ENCODE data around the gene TSEN34. TPM values are rescaled to one million over a fixed set of nuclear protein-coding genes. Genes with fewer than 3 reads are reported as not detected.
A peak's percentile ranks its signal among the peaks of the same experiment; 100 is the strongest.

Gene TSEN34
- 10 to 100 TPM; 36.7 to 37.0 TPM for total RNA-seq

DNA sequence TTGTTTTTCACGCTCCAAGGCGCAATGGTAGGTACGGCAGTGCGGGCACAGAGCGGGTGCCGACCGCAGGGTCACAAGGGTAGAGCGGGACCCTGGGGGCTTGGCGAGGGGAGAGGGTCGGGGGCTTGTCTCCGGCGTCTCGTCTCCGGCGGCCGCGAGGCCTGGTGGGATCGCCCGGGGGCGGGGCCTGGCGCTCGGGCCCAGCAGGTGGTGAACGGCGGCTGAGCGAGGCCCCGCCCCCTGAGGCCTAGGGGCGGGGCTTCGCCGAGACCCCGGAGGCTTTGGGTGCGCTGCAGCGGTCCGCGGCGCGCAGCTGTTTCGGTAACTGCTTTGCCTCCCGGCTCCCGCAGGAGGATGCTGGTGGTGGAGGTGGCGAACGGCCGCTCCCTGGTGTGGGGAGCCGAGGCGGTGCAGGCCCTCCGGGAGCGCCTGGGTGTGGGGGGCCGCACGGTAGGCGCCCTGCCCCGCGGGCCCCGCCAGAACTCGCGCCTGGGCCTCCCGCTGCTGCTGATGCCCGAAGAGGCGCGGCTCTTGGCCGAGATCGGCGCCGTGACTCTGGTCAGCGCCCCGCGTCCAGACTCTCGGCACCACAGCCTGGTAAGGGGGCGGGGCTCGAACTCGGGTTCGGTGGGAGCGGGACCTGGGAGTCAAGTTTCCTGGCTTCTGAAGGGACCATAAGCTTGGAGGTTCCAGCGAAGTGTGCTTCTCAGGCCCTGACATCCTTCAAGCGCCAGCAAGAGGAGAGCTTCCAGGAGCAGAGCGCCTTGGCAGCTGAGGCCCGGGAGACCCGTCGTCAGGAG, at the start of gene TSEN34:
Gene TSEN34 (plus strand): TSS at position 298 of the 800 bp plus-strand sequence. CDS start 57 bp downstream, at position 355.
- Histone ChIP-seq H3K36me3 (peaks cover 15% of the 10 kb centered on the region), H3K4me1 (peaks cover 0 to 24% of the 10 kb centered on the region in 2 donors), H3K9me3 (no peaks in the 10 kb centered on the region), H3K27ac (peak within 1 kb of the TSS; percentile 96 to 97), H3K27me3 (no peaks in the 10 kb centered on the region), H3K4me3 (peak within 1 kb of the TSS; percentile 63 to 94)
- DNase-seq (ENCODE audit: low spot score), result no peak
- TF ChIP-seq, protein P1, sequence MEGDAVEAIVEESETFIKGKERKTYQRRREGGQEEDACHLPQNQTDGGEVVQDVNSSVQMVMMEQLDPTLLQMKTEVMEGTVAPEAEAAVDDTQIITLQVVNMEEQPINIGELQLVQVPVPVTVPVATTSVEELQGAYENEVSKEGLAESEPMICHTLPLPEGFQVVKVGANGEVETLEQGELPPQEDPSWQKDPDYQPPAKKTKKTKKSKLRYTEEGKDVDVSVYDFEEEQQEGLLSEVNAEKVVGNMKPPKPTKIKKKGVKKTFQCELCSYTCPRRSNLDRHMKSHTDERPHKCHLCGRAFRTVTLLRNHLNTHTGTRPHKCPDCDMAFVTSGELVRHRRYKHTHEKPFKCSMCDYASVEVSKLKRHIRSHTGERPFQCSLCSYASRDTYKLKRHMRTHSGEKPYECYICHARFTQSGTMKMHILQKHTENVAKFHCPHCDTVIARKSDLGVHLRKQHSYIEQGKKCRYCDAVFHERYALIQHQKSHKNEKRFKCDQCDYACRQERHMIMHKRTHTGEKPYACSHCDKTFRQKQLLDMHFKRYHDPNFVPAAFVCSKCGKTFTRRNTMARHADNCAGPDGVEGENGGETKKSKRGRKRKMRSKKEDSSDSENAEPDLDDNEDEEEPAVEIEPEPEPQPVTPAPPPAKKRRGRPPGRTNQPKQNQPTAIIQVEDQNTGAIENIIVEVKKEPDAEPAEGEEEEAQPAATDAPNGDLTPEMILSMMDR (IDR thresholded peaks at IDR 0.05), result no peak

DNA sequence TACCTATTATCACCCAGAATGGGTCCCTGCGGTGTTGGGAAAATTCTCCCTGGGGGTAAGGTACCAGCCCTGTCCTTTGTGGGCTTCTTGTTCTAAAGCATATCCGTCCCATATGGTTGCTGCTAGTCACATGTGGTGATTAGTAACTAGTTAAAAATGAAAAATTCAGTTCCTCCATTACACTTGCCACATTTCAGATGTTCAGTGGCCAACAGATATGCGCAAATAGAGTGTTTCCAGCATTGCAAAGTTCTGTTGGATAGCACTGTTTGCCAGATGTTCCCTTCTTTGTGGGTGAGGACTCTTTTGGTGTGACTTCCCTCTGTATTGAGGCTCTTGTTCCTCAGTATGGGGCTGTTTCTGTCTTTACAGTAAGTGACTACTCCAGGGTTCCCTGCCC, 49.8 kb upstream of the TSEN34 start:
- H3K4me3 ChIP-seq, result no peak overlapping the region
- DNase-seq (ENCODE audit: low spot score), result no peak
- H3K4me1 ChIP-seq, result peaks cover 0 to 37% of the 10 kb centered on the region in 2 donors
- peaks cover 40% of the 10 kb centered on the region for H3K36me3 ChIP-seq
- TF ChIP-seq, protein P1 (IDR thresholded peaks at IDR 0.05), result no peak
- H3K9me3 ChIP-seq, result no peaks in the 10 kb centered on the region
- no peaks in the 10 kb centered on the region for H3K27me3 ChIP-seq
- H3K27ac ChIP-seq, result no peak overlapping the region

DNA sequence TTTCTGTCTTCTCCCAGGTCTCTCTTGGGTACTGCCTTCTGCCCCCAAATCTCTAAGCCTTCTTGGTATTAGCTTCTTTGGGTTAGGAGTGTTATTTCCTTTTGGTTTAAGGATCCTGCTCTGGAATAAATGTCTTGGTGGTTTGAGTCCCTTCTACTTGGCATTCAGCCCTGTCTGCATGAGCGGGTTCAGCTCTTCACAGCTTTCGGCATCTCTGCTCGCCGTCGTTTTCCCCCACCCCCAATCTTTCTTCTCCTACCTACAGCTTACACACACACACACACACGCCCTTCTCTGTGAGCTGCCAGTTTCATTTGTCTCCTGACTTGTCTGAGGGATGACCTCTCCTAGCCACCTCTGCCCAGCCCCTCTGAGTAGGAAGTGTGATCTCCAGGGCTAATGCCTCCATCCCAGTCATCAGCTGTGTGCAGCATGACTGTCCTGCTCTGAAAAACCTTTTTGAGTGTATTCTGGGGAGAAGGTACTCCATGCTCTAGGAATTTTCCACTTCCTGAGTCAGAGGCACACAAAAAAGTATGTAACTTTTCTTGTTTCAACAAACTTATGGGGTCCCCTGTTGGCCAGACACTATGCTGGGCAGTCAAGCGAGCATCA, 48.8 kb upstream of the TSEN34 start:
- no peak overlapping the region for H3K4me3 ChIP-seq
- H3K4me1 ChIP-seq, result peaks cover 0 to 41% of the 10 kb centered on the region in 2 donors
- DNase-seq (ENCODE audit: low spot score), result no peak

DNA sequence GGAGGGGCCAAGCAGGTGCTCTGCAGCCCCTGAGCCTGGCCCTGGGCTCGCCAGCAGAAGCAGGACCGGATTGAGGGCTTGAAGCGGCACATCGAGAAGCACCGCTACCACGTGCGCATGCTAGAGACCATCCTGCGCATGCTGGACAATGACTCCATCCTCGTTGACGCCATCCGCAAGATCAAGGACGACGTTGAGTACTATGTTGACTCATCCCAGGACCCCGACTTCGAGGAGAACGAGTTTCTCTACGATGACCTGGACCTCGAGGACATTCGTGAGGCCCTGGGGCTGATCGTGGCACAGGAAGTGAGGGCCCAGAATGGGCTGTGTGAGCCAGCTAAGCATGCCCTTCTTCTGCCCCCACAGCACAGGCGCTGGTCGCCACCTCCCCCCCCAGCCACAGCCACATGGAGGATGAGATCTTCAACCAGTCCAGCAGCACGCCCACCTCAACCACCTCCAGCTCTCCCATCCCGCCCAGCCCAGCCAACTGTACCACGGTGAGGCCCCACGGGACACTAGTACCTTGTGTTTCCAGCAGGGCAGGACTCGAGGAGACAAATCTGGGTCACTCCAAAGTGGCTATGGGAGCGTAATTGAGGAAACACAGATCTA, 45.5 kb upstream of the TSEN34 start:
- Histone ChIP-seq H3K4me3 (no peak overlapping the region), H3K36me3 (peaks cover 81% of the 10 kb centered on the region), H3K27me3 (no peaks in the 10 kb centered on the region), H3K9me3 (no peaks in the 10 kb centered on the region), H3K4me1 (peaks cover 0 to 27% of the 10 kb centered on the region in 2 donors), H3K27ac (no peak overlapping the region)
- no peak for DNase-seq (ENCODE audit: low spot score)
- TF ChIP-seq, protein P1 (IDR thresholded peaks at IDR 0.05), result no peak

More for the DNA sequence above, 48.8 kb upstream of the TSEN34 start:
- H3K27ac ChIP-seq, result no peak overlapping the region
- no peaks in the 10 kb centered on the region for H3K9me3 ChIP-seq
- TF ChIP-seq, protein P1 (IDR thresholded peaks at IDR 0.05), result no peak
- peaks cover 49% of the 10 kb centered on the region for H3K36me3 ChIP-seq
- H3K27me3 ChIP-seq, result no peaks in the 10 kb centered on the region

DNA sequence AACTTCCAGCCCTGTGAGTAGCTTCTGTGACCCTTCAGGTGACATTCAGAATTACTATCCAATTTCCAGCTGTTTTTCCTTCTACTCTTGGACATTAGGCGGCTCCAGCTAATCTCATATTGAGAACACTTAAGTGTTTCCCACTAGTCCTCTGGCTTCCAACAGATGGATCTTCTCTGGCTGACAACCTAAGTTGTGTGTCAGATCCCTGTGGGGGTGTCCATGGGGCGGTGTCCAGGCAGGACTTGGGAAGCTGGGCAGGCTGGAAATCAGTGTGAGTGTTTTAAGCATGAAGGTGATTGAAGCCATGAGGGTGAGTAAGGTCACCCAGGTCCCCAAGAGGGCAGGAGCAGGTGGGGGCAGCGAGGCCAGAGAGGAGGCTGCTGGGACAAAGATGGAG, 43.4 kb upstream of the TSEN34 start:
- no peak overlapping the region for H3K27ac ChIP-seq
- no peaks in the 10 kb centered on the region for H3K9me3 ChIP-seq
- TF ChIP-seq, protein P1 (IDR thresholded peaks at IDR 0.05), result no peak
- no peaks in the 10 kb centered on the region for H3K27me3 ChIP-seq
- peaks cover 0 to 19% of the 10 kb centered on the region in 2 donors for H3K4me1 ChIP-seq
- no peak overlapping the region for H3K4me3 ChIP-seq
- peaks cover 99% of the 10 kb centered on the region for H3K36me3 ChIP-seq
- no peak for DNase-seq (ENCODE audit: low spot score)

All from right atrium auricular region (tissue), 2 donors.